Head of caudate nucleus (tissue), 42 donors: ENCODE measurements around the gene KRCC1.
A peak's percentile ranks its signal among the peaks of the same experiment; 100 is the strongest.

Experiments
- DNase-seq, 42 donors: peaks; one replicate each; pipeline versions ENCODE4 v3.0.0 to v3.0.0-alpha.2; 2020 to 2021; ENCODE audit warnings: mixed read lengths in 7 of 42
- intact Hi-C: fragments of 100-400 bp; cut with DNase I; formaldehyde crosslinking; loops from one replicate; pipeline ENCODE4 v1.15.0; 2022

Gene KRCC1

DNA sequence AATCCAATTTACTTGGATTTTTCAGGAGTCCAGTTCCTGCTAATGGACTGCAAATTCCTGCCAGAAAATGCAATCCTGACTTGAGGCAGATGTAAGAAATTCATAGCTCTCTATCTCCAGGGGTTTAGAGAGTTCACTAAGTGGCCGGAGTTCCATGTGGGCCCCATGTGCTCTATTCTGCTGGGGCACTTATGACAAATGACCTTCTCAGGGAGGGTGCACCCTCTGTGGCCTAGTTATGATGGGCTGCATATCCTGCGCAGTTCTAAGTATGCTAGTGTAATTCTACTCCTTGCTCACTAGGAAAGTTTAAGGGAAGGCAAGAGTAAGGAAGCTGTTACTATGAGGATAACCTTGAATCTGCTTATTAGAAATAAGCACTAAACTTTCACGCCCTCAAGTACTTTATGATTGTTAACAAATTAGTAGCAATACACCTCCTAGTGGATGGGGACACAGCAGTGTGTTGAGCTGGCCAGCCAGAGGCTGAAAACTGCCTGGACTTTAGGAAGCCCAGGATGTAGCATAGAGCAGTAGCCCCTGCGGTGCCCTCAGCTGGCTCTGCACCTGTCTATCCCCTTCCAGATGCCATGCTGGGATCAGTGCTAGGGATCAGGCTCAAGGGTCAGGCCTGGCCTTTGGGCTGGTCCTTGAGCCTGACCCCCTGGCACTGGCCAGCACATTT lies 26.5 kb upstream of the KRCC1 start:
- intact Hi-C loops = no loop called here
- peak in 1 of 42 donors; percentile 39 for DNase-seq

GRCh38 chr2:88080545-88080944 lies 25.0 kb upstream of the KRCC1 start:
- intact Hi-C loops = no loop called here
- no peak for DNase-seq

DNA sequence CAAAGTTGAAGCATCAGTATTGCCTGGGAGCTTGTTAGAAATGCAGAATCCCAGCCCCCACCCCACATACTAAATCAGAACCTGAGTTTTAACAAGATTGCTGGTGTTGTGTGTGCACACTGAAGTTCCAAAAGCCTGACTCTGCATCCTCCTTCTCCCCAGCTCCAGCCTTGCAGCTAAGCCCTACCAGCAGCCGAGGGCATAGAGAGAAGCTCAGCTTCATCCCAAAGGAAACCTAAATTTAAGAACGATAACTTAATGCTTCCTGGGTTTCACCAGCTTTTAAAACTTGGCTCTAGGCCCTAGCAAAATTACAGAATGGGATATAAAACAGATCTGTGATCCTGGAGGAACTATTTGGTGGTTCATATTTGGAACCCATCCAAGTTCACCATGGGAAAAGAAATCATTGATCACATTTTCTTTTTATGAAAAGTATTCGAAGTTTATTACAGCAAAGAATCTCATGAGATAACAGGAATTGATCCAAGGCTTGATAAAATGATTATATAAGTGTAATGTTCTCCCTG lies 23.1 kb upstream of the KRCC1 start:
- intact Hi-C loops = no loop called here
- no peak for DNase-seq

- DNase-seq = peak in 2 of 42 donors; percentile 22 to 32
Measured at GRCh38 chr2:88077080-88077479, 21.5 kb upstream of the KRCC1 start.

DNA sequence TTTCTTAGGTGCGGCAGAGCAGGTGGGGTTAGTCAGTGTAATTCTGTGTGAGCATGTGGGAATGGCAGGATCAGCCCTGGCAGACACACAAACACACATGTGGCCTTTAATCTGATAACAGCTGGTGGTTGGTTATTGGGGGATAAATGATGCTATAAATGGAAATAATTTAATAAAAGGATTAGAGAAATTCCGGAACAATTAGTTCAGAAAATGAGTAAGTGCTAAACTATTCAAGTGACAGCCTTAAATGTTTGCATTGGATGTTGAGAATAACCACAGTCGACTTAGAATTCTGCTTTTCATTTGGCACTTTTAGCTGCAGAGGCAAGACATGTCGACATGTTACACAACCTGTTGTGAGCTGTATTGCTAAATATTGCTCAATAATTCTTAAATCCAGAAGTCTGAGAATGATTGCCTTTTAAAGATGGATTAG lies 19.3 kb upstream of the KRCC1 start:
- intact Hi-C loops = no loop called here
- no peak for DNase-seq

More at GRCh38 chr2:88077080-88077479, 21.5 kb upstream of the KRCC1 start:
- intact Hi-C loops = no loop called here

- DNase-seq = no peak
- intact Hi-C loops = no loop called here
Measured at GRCh38 chr2:88074150-88074549, 18.6 kb upstream of the KRCC1 start.

- intact Hi-C loops = no loop called here
- no peak for DNase-seq
Measured at GRCh38 chr2:88071365-88071764, 15.8 kb upstream of the KRCC1 start.

- no peak for DNase-seq
- intact Hi-C loops = no loop called here
Measured at GRCh38 chr2:88070055-88070454, 14.5 kb upstream of the KRCC1 start.

GRCh38 chr2:88069117-88069516 lies 13.5 kb upstream of the KRCC1 start:
- intact Hi-C loops = no loop called here
- no peak for DNase-seq

GRCh38 chr2:88068044-88068443 lies 12.5 kb upstream of the KRCC1 start:
- DNase-seq = no peak
- intact Hi-C loops = no loop called here

GRCh38 chr2:88067598-88067997 lies 12.0 kb upstream of the KRCC1 start, which contains the start of gene SMYD1:
TSS of gene SMYD1 (plus strand) at chr2:88067825. CDS start at chr2:88067865, 40 bp downstream.
- DNase-seq = no peak
- intact Hi-C loops = no loop called here

DNA sequence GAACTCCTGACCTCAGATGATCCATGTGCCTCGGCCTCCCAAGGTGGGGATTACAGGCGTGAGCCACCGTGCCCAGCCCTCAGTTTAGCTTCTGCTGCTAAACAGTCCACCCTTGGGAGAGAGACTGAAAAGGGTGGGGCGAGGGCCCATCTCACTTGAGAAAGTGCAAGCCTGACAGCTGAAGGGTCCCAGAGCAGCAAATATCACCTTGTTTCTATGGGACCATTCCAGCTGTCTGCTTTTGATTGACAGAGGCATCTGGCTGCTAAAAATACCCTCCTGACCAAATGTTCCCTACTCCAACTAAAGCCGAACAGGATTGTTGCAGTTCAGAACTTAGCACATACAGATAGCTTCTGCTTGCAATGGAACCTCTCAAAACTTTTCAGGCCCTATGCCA lies 11.6 kb upstream of the KRCC1 start:
- intact Hi-C loops = no loop called here
- no peak for DNase-seq

DNA sequence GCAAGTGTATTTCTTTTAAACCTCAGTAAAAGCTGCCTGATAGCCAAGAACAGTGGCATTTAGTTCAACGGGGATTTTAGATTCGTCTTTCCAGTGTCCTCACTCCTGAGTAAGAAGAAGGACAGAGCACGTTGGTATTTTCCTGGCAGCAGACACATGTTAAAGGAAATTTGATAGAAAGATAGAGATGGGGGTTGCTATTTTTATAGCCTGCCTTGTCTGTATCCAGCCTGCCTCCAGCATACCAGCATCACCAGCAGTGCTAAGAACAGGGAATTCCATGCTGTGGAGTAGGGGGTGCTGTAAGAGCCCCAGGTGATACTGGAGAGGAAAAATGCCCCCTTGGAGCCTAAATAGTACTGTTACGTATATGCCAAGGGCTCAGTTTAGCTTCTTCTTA lies 11.0 kb upstream of the KRCC1 start:
- intact Hi-C loops = no loop called here
- DNase-seq = no peak

DNA sequence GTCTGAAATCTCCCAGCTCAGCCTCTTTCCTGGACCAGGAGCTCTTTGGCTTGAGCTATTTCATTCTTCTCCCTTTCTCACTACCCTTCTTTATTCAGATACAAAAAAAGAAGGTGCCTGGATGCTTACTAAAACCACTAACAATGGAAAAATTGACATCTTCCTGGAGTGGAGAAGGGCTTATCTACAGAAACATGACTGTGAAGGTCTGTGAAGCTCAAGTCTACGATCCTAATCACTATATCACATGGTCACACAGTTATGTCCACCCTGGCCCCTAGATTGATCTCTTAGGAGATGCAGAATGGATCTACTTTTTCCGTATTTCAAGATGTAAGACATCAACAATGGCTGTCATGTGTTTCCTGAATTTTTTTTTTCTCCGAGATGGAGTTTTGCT lies 5.7 kb upstream of the KRCC1 start:
- no peak for DNase-seq
- intact Hi-C loops = loop anchor here (2.0 kb wide), 1 partner anchor 100 kb away; no protein-coding TSS in a partner anchor

DNA sequence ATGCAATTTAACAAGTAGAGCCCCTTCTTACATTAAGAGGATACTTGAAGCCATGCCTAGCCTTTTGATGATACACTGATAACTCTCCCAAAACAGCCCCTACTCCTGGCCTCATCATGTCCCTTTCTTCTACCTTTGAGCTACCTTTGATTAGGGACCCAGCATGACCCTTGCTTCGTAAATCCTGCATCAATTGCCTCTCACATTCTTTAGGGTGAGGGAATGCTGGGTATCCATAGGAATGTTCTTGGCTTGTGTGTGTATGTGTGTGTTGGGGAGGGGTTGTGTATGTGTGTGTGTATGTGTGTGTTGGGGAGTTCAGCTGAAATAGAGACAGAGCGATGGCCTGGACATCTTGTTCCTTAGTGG lies 5.3 kb upstream of the KRCC1 start:
- DNase-seq = no peak
- intact Hi-C loops = loop anchor here (2.0 kb wide), 1 partner anchor 100 kb away; no protein-coding TSS in a partner anchor

DNA sequence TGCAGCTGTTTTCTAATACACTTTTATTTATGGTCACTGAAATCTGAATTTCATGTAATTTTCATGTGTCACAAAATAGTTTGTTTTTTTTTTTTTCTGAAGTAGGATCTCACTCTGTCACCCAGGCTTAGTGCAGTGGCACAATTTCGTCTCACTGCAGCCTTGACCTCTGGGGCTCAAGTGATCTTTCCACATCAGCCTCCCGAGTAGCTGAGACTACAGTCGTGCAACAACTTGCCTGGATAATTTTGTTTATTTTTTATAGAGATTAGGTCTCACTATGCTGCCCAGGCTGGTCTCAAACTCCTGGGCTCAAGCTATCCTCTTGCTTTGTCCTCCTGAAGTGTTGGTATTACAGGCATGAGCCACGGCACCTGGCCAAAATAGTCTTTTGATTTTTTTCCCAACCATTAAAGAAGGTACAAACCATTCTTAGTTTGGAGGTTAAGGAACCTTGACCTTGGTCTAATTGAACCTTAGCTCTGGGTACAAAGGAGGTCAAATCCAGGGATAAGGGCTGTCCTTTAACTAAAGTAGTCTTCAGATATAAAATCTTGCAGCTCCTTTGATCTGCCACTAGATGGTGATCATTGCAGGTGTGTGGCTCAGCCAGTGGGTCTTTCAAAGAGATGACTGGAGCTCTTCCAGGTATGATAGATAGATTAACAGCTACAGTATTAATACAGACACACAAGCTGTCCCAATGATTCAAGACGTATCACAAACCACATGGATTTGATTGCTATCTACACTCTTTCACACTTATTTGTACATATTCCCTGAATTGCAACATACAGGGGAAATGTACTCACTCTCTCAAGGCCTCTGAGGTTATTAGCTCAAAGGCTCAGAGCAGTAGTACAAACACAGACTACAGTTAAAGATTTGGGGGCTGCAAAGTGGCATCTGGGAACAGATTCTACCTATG lies 4.7 kb upstream of the KRCC1 start:
- intact Hi-C loops = loop anchor here (2.0 to 5.0 kb wide), 2 partner anchors 43 to 101 kb away; partner anchors contain the start of gene RNU2-63P
- peak in 23 of 42 donors; percentile 16 to 71 (median 46) for DNase-seq

DNA sequence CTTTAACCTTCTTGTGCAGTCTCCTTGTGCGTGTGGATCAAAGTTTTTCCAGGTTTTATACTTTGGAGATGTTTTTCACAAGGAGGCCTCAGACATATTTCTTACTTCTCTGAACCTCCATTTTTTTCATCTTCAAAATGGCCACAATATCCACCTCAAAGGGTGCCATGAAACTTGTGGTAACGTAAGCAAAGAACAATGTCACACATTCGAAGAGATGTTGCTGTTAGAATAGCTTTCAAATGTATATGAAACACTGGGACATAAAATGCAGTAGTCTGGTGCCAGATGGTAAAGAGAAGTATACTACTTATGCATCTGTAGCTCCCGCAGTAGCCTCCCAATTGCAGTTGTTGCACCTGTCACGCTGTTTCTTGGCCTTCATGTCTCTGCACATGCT lies 2.6 kb upstream of the KRCC1 start:
- intact Hi-C loops = loop anchor here (5.0 kb wide), 1 partner anchor 41 kb away; the partner anchor contains the start of gene RNU2-63P
- DNase-seq = no peak

DNA sequence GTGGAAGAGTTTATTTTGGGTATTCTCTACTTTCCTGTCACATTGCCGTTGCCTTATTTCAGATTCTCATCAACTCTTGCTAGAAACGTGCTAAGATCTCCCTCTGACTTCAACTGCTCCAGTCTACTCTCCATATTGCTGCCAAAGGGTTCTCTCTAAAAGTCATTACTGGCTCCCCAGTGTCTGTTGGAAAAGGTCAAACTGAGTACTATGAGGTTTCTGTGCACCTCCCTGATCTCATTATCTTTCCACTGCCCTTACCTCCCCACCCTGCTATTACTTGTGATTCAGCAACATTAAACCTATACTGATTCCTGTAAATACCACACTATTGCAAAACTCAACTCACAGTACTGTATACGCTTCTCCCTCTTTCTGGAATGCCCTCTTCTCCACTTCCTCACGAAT lies 1.9 kb upstream of the KRCC1 start:
- no peak for DNase-seq
- intact Hi-C loops = loop anchor here (5.0 kb wide), 1 partner anchor 40 kb away; the partner anchor contains the start of gene RNU2-63P

DNA sequence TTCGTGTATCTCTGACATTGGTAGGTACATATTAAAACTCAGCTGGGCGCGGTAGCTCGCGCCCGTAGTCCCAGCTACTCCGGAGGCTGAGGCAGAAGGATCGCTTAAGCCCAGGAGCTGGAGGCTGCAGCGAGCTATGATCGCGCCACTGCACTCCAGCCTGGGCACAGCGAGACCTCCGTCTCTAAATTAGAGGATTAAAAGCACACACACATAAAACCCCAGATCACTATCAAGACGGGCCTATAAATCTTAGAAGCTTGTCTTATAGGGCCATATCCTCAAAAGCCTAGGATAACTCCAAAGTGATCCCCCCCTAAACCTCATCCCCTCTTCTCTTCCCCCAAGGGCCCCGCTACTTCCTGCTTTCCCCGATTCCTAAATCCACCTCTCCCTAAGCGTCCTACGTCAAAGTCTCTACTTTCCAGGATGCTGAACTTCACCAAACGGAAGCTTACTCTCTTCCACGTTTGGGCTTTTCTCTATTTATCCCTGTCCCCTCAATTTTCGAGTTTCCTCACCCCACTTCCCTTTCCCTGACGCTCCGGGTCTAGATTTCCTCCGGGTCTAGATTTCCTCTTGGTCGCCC lies 707 bp downstream of the KRCC1 start:
- no peak for DNase-seq
- intact Hi-C loops = loop anchor here (5.0 kb wide), 1 partner anchor 38 kb away; the partner anchor contains the start of gene RNU2-63P
